ENCODE results near the gene SEMA6A. TPM values are rescaled to one million over a fixed set of nuclear protein-coding genes. Genes with fewer than 3 reads are reported as not detected.

SEMA6A gene
- total RNA-seq, 4 donors from 2014 or later: 37.1 to 121 (median 111) TPM

DNA sequence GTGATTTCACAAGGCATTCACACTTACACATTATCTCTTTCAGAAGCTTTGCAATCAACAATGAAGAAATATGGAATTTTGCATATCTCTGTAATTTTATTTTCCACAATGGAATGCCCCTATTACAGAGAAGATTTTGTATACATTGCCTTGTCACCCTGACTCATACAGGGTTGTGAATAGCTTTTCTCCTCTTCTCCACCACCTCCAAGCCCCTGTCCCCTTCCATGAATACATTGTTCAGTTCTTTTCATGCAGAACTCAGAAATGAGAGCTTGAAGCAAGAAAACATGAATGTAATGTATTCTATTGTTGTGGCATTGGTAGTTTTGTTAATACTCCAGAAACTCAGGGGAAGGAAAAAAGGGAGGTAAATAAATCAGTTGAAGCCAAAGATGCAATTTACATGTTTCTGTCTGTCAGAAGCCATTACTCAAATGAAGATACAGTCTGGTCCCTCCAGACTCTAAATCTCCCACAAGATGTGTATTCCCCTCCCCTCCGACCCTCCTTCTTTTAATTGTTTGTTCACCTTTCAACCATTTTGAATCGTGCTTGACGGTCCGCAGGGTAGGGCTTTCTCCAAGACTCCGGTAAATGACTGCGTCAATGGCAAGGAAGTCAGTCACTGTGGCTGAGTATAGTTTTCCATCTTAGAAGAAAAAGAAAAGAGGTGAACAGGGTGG lies 86.1 kb downstream of the SEMA6A start:
- H3K27me3 ChIP-seq: no peaks in the 10 kb centered on the region
- H3K4me3 ChIP-seq: no peak overlapping the region
- no peak overlapping the region for H3K27ac ChIP-seq
- DNase-seq: no peak
- H3K36me3 ChIP-seq: peaks cover 0 to 53% (median 0%) of the 10 kb centered on the region in 3 donors
- H3K4me1 ChIP-seq: peaks cover 0 to 3% (median 0%) of the 10 kb centered on the region in 4 donors
- TF ChIP-seq, protein P1, sequence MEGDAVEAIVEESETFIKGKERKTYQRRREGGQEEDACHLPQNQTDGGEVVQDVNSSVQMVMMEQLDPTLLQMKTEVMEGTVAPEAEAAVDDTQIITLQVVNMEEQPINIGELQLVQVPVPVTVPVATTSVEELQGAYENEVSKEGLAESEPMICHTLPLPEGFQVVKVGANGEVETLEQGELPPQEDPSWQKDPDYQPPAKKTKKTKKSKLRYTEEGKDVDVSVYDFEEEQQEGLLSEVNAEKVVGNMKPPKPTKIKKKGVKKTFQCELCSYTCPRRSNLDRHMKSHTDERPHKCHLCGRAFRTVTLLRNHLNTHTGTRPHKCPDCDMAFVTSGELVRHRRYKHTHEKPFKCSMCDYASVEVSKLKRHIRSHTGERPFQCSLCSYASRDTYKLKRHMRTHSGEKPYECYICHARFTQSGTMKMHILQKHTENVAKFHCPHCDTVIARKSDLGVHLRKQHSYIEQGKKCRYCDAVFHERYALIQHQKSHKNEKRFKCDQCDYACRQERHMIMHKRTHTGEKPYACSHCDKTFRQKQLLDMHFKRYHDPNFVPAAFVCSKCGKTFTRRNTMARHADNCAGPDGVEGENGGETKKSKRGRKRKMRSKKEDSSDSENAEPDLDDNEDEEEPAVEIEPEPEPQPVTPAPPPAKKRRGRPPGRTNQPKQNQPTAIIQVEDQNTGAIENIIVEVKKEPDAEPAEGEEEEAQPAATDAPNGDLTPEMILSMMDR (IDR thresholded peaks at IDR 0.05): no peak
- TF ChIP-seq POLR2A (IDR thresholded peaks at IDR 0.05): no peak
- no peaks in the 10 kb centered on the region for H3K9me3 ChIP-seq

DNA sequence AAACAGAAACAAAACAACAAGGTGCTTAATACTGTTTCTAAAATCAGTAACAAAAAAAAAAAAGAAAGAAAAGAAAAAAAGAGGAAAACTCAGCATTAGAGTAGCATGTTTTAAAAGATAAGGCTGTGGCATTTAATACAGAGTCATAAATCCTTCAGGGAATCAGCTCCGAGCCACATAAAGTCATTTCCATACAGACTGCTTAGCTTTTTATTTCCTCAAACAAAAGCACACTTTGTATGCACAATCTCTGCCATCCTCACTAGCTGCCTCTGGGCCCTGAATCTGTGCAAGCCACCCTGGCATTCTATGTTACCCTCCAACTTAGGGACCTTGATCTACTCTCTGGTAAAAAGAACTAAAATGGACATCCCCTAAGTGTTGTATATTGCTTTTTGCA lies 87.6 kb downstream of the SEMA6A start:
- H3K27ac ChIP-seq: no peak overlapping the region
- peaks cover 0 to 66% (median 0%) of the 10 kb centered on the region in 3 donors for H3K36me3 ChIP-seq
- no peaks in the 10 kb centered on the region for H3K9me3 ChIP-seq
- no peaks in the 10 kb centered on the region for H3K27me3 ChIP-seq
- no peak overlapping the region for H3K4me3 ChIP-seq
- DNase-seq: no peak
- TF ChIP-seq, protein P1 (IDR thresholded peaks at IDR 0.05): no peak
- no peak for TF ChIP-seq POLR2A (IDR thresholded peaks at IDR 0.05)
- peaks cover 0 to 3% (median 0%) of the 10 kb centered on the region in 4 donors for H3K4me1 ChIP-seq

DNA sequence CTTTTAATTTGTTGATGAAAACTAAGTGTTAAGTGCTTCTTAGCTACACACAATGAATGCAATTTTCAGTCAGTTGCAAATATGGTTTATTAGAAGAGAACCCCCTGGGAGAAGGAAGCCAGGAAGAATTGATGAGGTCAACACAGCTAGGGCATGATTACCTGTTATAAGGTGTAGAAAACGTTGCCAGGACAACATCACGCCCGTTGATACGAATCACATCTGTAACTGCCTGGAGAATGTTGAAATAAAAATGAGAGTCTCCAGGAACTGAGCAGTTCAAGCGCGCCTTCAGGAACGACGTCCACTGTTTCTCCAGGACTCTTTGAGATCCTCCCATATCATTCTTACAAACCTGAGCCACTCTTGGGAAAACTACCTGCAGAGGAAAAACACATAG lies 88.0 kb downstream of the SEMA6A start:
- DNase-seq: no peak
- Histone ChIP-seq H3K4me3 (no peak overlapping the region), H3K27me3 (no peaks in the 10 kb centered on the region), H3K4me1 (peaks cover 0 to 3% (median 0%) of the 10 kb centered on the region in 4 donors), H3K9me3 (no peaks in the 10 kb centered on the region), H3K36me3 (peaks cover 0 to 69% (median 0%) of the 10 kb centered on the region in 3 donors), H3K27ac (no peak overlapping the region)
- TF ChIP-seq POLR2A (IDR thresholded peaks at IDR 0.05): no peak

DNA sequence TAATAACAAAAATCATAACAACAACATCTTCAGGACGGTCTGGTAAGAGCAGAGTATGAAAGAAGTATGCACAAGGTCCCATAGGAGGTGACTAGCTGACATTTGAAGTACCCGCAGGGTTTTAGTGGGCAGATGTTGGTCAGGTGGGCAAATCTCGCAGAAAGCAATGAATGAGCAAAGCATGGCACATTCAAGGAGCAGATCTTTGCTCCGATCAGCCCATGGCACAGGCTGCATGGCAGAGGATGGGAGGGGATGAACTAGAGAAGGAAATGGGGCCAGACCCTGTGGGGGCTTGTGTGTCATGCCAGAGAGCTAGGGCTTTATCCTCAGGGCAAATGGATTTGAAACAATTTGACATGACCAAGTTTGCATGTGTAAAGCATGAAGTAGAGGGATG lies 90.0 kb downstream of the SEMA6A start:
- Histone ChIP-seq H3K4me3 (no peak overlapping the region), H3K27ac (no peak overlapping the region), H3K36me3 (peaks cover 0 to 78% (median 0%) of the 10 kb centered on the region in 3 donors), H3K4me1 (peaks cover 0 to 3% (median 0%) of the 10 kb centered on the region in 4 donors), H3K9me3 (no peaks in the 10 kb centered on the region), H3K27me3 (no peaks in the 10 kb centered on the region)
- DNase-seq: no peak
- no peak for TF ChIP-seq POLR2A (IDR thresholded peaks at IDR 0.05)
- TF ChIP-seq, protein P1 (IDR thresholded peaks at IDR 0.05): no peak

DNA sequence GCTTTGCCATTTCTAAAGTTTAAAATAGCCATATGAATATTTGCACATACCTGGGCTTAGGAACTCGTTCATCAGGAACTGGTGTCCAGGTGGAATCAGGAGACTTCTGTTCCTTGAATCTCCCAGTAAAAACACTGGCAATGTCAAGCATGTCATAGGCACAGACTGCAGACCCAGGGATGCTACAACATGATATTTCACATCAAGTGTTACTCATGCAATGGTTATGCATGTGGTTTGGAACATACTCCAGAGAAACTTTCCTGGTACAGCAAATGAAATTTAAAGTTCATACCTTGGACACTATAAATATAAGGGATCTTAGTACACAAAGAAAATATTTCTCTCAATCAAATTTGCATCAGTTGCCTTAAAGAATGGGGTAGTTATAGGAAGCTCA lies 92.2 kb downstream of the SEMA6A start:
- H3K9me3 ChIP-seq: no peaks in the 10 kb centered on the region
- H3K27me3 ChIP-seq: no peaks in the 10 kb centered on the region
- DNase-seq: no peak
- H3K36me3 ChIP-seq: peaks cover 0 to 84% (median 0%) of the 10 kb centered on the region in 3 donors
- TF ChIP-seq POLR2A (IDR thresholded peaks at IDR 0.05): no peak
- TF ChIP-seq, protein P1 (IDR thresholded peaks at IDR 0.05): no peak
- peaks cover 0 to 3% (median 0%) of the 10 kb centered on the region in 4 donors for H3K4me1 ChIP-seq
- H3K27ac ChIP-seq: no peak overlapping the region
- H3K4me3 ChIP-seq: no peak overlapping the region

DNA sequence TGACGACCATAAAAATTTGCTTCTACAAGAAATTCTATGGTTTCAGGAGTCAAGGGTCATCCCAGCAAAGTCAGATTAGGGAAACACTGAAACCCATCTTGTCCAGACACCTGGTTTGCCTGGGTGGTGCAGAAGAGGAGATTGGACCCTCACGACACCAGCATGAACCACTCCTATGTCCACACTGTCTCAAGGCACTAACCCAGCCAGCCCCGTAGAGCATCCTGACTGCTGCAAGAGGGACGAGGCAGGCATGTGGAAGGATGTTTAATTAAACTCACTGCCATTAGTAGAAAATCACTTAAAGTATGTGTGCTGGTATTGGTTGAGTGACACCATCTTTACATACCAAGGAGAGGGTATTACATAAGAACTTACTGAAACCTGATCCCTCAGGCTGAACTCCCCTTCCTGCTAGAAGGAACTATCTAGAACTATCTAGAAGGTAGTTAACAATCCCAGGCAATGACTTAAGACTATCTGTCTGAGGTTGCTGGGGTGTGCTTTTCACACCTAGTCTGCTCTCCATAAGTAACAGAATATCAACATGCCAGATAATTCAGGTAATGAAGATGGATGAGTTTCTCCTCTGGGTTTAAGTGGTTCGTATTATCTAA lies 93.6 kb downstream of the SEMA6A start:
- Histone ChIP-seq H3K4me1 (no peaks in the 10 kb centered on the region), H3K9me3 (no peaks in the 10 kb centered on the region), H3K27ac (no peak overlapping the region), H3K4me3 (no peak overlapping the region), H3K36me3 (peaks cover 0 to 89% (median 0%) of the 10 kb centered on the region in 3 donors), H3K27me3 (no peaks in the 10 kb centered on the region)
- TF ChIP-seq, protein P1 (IDR thresholded peaks at IDR 0.05): no peak
- no peak for TF ChIP-seq POLR2A (IDR thresholded peaks at IDR 0.05)
- no peak for DNase-seq

Data from Peyer's patch (tissue), 4 donors.